LNCAP (cell line): Measurements from ENCODE around the gene SUSD2.

Experiments
- TF ChIP-seq, protein P1 (sequence below): fragments of 450-650 bp; IDR thresholded peaks from 2 replicates; pipeline ENCODE4 v1.5.1; 2017; ENCODE audit warnings: mild to moderate bottlenecking

SUSD2 gene

DNA sequence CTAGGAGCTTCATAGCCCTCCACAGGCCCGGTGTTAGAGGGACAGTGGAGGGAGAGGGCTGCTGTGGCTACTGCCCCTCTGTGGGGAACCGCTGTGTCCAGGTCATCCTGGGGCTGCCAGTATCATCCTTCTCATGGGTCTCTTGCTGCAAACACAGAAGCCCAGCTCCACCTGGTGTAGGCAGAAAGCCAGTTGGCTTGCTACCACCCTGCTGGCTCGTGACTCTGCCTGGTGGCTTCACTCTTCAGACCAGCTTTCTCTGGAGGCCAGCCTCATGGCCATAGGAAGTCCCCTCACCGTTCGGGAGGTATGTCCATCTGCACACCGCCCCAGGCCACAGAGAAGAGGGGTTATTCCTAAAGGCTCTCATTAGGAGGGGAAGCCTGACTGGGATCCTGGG is 19.4 kb upstream of the SUSD2 start:
- TF ChIP-seq, protein P1, sequence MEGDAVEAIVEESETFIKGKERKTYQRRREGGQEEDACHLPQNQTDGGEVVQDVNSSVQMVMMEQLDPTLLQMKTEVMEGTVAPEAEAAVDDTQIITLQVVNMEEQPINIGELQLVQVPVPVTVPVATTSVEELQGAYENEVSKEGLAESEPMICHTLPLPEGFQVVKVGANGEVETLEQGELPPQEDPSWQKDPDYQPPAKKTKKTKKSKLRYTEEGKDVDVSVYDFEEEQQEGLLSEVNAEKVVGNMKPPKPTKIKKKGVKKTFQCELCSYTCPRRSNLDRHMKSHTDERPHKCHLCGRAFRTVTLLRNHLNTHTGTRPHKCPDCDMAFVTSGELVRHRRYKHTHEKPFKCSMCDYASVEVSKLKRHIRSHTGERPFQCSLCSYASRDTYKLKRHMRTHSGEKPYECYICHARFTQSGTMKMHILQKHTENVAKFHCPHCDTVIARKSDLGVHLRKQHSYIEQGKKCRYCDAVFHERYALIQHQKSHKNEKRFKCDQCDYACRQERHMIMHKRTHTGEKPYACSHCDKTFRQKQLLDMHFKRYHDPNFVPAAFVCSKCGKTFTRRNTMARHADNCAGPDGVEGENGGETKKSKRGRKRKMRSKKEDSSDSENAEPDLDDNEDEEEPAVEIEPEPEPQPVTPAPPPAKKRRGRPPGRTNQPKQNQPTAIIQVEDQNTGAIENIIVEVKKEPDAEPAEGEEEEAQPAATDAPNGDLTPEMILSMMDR, result no peak

DNA sequence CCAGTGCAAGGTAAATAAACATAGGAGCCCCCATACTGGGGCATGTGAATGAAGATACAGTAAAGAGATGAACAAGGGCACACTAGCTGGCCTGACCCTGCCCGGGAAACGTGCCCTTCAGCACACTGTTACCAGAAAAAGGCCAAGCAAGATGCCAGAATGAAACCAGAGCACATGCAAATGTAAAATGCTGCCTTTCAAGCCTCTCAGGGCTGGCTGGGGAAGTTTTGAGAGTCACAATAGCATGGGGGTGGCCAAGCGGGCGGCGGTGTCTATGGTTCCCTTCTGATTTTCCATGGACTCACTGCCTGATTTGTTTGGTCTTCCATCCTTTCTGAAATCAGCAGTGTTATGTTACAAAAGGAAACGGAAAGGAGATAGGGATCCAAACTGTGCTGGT is 18.9 kb upstream of the SUSD2 start:
- TF ChIP-seq, protein P1, result no peak

DNA sequence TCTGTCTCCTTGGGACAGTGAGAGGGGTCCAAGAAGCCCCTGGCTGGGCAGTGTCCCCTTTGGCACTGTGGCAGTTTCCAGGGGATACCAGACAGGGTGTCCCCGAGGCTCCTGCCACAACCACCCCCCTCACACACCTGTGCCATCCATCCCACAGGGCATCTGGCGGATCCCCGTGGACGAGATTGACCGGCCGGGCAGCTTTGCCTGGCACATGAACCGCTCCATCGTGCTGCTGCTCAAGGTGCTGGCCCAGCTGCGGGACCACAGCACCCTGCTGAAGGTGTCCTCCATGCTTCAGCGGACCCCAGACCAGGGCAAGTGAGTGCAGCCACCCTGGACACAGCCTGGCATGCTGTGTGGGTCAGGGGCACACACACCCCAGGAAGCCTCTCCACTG is 17.0 kb upstream of the SUSD2 start:
- TF ChIP-seq, protein P1, result no peak

DNA sequence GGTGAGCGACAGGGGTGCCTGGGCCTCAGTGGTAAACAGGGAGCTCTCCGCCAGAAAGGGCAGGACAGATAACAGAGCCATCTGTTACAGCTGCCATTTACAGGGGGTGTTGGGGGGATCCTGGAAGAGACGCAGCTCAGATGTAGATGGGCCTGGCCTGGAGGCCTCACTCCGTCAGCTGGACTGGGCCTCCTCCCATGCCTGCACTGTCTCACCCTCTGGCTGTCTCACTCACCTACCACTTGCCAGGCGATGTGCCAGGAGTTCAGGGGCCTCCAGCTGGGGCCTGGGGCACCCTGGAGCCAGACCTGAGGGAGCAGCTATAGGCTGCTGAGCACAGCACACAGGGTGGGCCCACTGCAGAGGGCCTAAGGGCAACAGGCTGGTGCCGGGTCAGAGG is 16.3 kb upstream of the SUSD2 start:
- TF ChIP-seq, protein P1, result no peak

DNA sequence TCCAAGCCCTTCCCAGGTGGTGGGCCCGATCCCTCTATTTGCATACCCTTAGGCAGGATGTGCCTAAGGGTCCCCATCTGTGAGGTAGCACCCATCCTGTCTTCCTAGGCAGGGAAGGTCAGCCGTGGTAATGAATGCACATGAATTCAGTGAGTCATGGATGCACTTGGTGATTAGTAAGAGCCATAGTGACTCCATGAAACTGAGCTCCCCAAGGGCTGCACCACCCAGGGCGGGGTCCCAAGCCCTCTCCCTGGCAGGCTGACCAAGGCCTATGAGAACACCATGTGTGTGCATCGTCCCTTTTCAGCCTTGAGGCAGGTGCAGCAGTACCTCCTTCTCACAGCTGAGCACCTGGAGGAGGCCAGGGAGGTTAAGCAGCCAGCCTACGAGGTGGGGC is 15.6 kb upstream of the SUSD2 start:
- TF ChIP-seq, protein P1, result no peak

DNA sequence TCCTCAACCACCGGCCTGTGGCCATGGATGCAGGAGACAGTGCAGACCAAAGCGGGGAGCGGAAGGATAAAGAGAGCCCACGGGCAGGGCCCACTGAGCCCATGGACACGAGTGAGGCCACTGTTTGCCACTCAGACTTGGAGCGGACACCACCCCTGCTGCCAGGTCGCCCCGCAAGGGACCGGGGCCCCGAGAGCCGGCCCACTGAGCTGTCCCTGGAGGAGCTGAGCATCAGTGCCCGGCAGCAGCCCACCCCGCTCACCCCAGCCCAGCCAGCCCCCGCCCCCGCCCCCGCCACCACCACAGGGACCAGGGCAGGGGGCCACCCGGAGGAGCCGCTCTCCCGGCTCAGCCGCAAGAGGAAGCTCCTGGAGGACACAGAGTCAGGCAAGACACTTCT is 14.5 kb upstream of the SUSD2 start:
- TF ChIP-seq, protein P1, result no peak

DNA sequence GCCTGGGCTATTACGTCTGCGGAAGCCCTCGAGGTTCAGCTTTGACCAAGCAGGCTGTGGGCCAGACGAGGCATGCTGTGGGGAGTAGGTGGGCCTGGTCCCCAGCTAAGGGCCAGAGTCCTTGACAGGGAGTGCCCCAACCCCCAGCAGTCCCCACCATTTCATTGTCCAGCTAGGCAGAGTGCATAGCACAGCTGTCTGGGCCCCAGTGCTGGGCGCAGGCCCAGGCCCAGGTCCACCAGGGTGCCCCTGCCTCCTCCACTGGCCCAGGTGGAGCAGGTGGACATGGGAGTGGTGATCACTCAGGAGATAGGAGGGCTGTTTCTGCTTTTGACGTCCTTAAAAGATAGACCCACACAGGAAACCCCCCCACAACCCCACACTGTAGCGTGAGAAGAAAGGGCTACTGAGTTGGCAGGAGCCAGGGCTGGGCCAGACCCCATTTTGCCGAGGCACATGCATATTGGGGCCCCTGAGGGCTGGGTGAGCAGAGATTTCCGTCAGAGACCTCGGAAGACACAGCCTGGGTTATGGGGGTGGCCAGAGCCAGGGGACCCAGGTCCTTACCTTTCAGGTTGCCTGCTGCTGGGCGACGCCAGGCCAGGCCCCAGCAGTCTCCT is 11.7 kb upstream of the SUSD2 start:
- TF ChIP-seq, protein P1, result no peak

DNA sequence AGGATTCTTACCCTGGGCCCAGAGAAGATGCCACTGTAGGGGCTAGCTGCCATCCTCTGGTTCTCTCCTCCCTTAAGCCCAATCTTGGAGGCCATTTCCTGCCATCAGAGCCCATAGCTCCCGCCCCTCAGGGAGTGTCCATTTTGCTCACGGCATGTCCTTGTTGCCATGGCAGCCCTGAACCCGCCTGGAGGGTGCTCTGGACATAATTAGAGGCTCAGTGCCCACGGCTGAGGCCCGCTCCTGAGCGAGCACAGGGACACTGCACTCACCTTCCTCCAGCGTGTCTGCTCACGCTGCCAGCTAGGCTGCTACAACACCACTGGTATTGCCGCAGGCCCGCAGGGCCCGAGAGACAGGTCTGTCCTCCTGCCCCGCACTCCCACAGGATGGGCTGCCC is 11.1 kb upstream of the SUSD2 start:
- TF ChIP-seq, protein P1, result no peak
